ENCODE results near the gene XPNPEP3.
"Not testable (repeated sequence)": the region's sequence is repeated elsewhere in the genome, so short reads cannot be mapped to it uniquely, and the experiment has no call there.

XPNPEP3 gene

DNA sequence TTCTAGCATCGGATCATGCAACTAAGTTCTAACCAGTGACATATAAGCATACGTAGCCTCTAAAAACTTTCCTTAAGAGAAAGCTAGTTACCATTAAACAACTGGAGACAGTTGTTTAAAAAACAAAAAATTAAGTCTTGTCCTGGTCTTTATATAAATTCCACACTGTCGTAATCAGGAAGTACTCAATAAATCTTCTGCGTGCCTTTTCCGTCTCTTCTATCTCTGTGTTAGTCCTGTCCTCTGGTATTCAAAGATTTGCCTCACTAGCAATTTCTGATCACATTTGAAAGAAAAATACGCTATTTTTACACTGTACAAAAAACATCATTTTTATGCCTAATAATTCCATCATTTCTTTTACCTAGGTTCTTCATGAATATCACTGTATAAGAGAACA lies 27.8 kb upstream of the XPNPEP3 start:
- H3K9ac ChIP-seq (ENCODE audit: low read depth, low read length), result no peak overlapping the region
- no peak overlapping the region for H3K4me2 ChIP-seq (ENCODE audit: low read length)
- H3K9me3 ChIP-seq (replicated peaks; ENCODE audit: low read length), result no peaks in the 10 kb centered on the region
- H3K4me1 ChIP-seq (ENCODE audit: control insufficient read depth, insufficient read depth, low read length), result no peaks in the 10 kb centered on the region
- no peak overlapping the region for H3K4me3 ChIP-seq (ENCODE audit: low read length)
- H3K36me3 ChIP-seq (ENCODE audit: insufficient read depth, low read length), result peaks cover 68% of the 10 kb centered on the region
- H3K27me3 ChIP-seq (ENCODE audit: control insufficient read depth, insufficient read depth, low read length), result no peaks in the 10 kb centered on the region

DNA sequence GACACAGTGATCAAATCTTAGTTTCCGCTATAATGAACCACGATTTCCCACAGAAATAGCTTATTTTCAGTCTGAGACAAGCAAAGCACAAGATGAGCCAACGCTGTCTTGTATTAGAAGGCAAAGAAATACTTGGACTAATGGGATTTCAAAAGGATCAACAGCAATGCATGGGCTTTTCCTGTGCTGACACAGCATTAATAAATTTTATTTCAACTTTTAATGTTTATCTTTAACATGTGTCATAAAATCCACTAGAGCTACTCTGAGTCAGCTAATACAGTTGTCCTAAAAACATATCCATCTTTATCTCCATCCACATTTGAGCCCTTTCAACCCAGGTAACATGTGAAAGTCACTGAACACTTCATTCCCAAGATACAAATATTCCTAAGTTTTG lies 22.3 kb upstream of the XPNPEP3 start:
- H3K4me3 ChIP-seq (ENCODE audit: low read length), result no peak overlapping the region
- H3K4me1 ChIP-seq (ENCODE audit: control insufficient read depth, insufficient read depth, low read length), result peaks cover 4% of the 10 kb centered on the region
- no peak overlapping the region for H3K9ac ChIP-seq (ENCODE audit: low read depth, low read length)
- peaks cover 70% of the 10 kb centered on the region for H3K36me3 ChIP-seq (ENCODE audit: insufficient read depth, low read length)
- no peaks in the 10 kb centered on the region for H3K27me3 ChIP-seq (ENCODE audit: control insufficient read depth, insufficient read depth, low read length)
- no peaks in the 10 kb centered on the region for H3K9me3 ChIP-seq (replicated peaks; ENCODE audit: low read length)
- no peak overlapping the region for H3K4me2 ChIP-seq (ENCODE audit: low read length)

DNA sequence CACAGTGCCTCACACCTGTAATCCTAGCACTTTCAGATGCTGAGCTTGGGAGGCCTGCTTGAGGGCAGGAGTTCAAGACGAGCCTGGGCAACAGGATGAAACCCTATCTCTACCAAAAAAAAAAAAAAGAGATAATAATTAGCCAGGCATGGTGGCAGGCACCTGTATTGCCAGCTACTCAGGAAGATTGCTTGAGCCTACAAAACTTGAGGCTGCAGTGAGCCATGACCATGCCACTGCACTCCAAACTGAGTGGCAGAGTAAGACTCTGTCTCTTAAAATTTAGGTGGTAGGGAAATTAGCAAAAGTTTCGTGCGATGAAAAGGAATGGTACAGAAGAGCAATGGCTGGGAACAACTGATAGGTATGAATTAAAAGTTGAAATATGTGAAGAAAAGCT lies 18.5 kb upstream of the XPNPEP3 start:
- peaks cover 68% of the 10 kb centered on the region for H3K36me3 ChIP-seq (ENCODE audit: insufficient read depth, low read length)
- H3K27me3 ChIP-seq (ENCODE audit: control insufficient read depth, insufficient read depth, low read length), result no peaks in the 10 kb centered on the region
- H3K9me3 ChIP-seq (replicated peaks; ENCODE audit: low read length), result no peaks in the 10 kb centered on the region
- H3K9ac ChIP-seq (ENCODE audit: low read depth, low read length), result no peak overlapping the region
- peaks cover 12% of the 10 kb centered on the region for H3K4me1 ChIP-seq (ENCODE audit: control insufficient read depth, insufficient read depth, low read length)
- H3K4me3 ChIP-seq (ENCODE audit: low read length), result no peak overlapping the region
- H3K4me2 ChIP-seq (ENCODE audit: low read length), result no peak overlapping the region

DNA sequence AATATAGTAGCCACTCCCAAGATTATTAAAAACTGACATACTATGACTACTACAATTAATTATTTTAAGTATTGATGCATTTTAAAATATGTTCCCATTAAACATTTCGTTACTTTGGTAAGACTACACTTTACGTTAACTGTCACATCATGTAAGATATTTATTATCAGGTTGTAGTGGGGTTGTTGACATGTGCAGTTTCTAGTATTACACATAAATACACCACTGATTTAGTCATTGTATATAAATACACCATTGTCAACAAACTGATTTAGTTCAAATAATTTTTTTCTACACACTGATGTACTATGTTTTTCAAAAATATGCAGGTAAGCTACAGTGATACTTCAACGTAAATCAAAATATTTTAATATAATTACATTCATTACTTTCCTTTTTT lies 12.0 kb upstream of the XPNPEP3 start:
- Histone ChIP-seq H3K4me1 (ENCODE audit: control insufficient read depth, insufficient read depth, low read length) (peaks cover 8% of the 10 kb centered on the region), H3K36me3 (ENCODE audit: insufficient read depth, low read length) (peaks cover 79% of the 10 kb centered on the region), H3K9ac (ENCODE audit: low read depth, low read length) (no peak overlapping the region), H3K4me2 (ENCODE audit: low read length) (no peak overlapping the region), H3K27me3 (ENCODE audit: control insufficient read depth, insufficient read depth, low read length) (no peaks in the 10 kb centered on the region), H3K9me3 (replicated peaks; ENCODE audit: low read length) (no peaks in the 10 kb centered on the region), H3K4me3 (ENCODE audit: low read length) (no peak overlapping the region)

DNA sequence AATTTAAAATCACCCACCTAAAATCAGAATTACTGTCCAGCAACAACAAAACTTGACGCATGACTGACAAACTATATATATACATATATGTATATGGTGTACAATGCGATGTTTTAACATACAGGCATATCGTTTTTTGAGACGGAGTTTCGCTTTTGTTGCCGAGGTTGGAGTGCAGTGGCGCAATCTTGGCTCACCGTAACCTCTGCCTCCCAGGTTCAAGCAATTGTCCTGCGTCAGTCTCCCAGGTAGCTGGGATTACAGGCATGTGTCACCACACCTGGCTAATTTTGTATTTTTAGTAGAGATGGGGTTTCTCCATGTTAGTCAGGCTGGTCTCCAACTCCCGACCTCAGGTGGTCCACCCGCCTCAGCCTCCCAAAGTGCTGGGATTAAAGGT lies 11.1 kb upstream of the XPNPEP3 start:
- H3K4me3 ChIP-seq (ENCODE audit: low read length); H3K4me1 ChIP-seq (ENCODE audit: control insufficient read depth, insufficient read depth, low read length); H3K9ac ChIP-seq (ENCODE audit: low read depth, low read length); H3K27me3 ChIP-seq (ENCODE audit: control insufficient read depth, insufficient read depth, low read length); H3K9me3 ChIP-seq (replicated peaks; ENCODE audit: low read length); H3K4me2 ChIP-seq (ENCODE audit: low read length): not testable (repeated sequence)
- peaks cover 76% of the 10 kb centered on the region for H3K36me3 ChIP-seq (ENCODE audit: insufficient read depth, low read length)

DNA sequence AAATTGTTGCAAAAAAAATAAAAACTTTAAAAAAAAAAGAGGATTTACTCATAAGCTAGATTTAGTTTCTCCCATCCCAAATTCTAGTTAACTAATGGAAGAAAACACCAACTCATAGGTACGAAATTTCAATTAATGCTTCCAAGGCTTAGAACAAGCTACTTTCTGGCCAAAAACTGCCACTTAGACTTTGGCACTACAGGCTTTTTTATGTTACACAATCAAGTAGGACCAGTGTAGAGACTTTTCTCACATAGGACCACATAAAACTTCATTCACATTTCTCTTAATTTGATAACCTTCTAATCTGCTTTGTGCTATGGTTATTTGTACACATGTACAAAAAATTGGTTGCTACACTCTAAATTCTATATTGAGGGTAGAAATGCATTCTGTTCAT lies 3.6 kb upstream of the XPNPEP3 start:
- Histone ChIP-seq H3K36me3 (ENCODE audit: insufficient read depth, low read length) (peaks cover 18% of the 10 kb centered on the region), H3K4me2 (ENCODE audit: low read length) (peak overlapping the region; percentile 97), H3K9ac (ENCODE audit: low read depth, low read length) (peak overlapping the region; percentile 97), H3K27me3 (ENCODE audit: control insufficient read depth, insufficient read depth, low read length) (no peaks in the 10 kb centered on the region), H3K4me1 (ENCODE audit: control insufficient read depth, insufficient read depth, low read length) (peaks cover 31% of the 10 kb centered on the region), H3K9me3 (replicated peaks; ENCODE audit: low read length) (no peaks in the 10 kb centered on the region), H3K4me3 (ENCODE audit: low read length) (peak overlapping the region; percentile 84)

DNA sequence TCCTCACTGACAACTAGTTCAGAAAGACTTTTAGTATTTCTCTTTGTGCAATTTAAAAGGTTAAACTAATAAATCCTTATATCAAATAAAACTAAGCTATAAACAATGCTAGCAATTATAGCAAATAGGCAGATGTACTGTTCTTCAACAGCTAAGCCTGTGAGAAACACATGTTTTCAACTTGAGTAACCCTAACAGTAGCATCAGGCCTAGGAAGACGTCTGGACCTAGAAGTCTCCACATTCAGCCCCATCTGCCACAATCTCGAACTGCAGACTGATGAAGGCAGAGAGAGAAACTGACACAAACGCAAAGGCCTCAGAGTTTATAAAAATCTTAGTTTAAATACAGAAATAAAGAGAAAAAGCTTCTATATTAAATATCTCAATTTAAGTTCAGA lies 3.0 kb upstream of the XPNPEP3 start:
- H3K9ac ChIP-seq (ENCODE audit: low read depth, low read length), result peak overlapping the region; percentile 97
- H3K4me3 ChIP-seq (ENCODE audit: low read length), result peak overlapping the region; percentile 84

DNA sequence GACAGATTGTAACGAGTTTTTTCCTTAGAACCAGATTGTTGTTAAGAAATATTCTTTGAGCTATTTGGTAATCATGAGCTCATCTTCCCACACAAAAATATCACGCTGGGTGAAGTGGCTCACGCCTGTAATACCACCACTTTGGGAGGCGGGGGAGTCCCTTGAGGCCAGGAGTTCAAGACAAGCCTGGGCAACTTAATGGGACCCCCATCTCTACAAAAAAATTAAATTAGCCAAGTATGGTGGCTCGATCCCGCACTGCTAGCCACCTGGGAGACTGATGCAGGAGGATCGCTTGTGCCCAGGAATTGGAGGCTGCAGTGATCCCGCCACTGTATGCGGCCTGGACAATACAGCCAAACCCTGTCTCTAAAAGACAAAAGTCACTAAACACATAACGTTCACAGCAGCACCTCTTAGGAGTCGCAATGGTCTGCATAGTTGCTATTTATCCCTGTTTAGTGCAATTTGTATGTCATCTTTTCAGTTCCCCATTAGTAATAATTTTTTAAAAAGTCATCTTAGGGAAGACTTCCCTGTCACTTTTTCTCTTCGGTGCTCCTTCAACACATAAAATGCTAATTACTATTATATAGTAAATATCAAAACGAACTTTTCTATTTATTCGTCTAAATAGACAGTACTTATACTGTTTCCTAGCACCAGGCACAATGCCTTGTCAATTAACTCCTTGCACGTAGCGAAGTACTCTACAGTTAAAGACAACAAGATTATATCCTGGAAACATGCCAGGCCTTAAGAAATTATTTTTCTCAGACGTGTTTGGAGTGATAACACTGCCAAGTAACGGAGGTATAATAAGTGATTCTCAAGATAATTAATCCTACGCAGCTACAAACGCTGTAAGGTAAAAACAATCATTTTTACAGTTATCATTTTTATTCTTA lies 1.6 kb upstream of the XPNPEP3 start:
- H3K4me2 ChIP-seq (ENCODE audit: low read length), result peak overlapping the region; percentile 97
- no peaks in the 10 kb centered on the region for H3K9me3 ChIP-seq (replicated peaks; ENCODE audit: low read length)
- peaks cover 31% of the 10 kb centered on the region for H3K4me1 ChIP-seq (ENCODE audit: control insufficient read depth, insufficient read depth, low read length)
- peak overlapping the region; percentile 84 for H3K4me3 ChIP-seq (ENCODE audit: low read length)
- H3K27me3 ChIP-seq (ENCODE audit: control insufficient read depth, insufficient read depth, low read length), result no peaks in the 10 kb centered on the region
- peaks cover 3% of the 10 kb centered on the region for H3K36me3 ChIP-seq (ENCODE audit: insufficient read depth, low read length)
- H3K9ac ChIP-seq (ENCODE audit: low read depth, low read length), result peak overlapping the region; percentile 97

More for the DNA sequence above, 3.0 kb upstream of the XPNPEP3 start:
- H3K9me3 ChIP-seq (replicated peaks; ENCODE audit: low read length), result no peaks in the 10 kb centered on the region
- no peaks in the 10 kb centered on the region for H3K27me3 ChIP-seq (ENCODE audit: control insufficient read depth, insufficient read depth, low read length)
- H3K36me3 ChIP-seq (ENCODE audit: insufficient read depth, low read length), result peaks cover 15% of the 10 kb centered on the region
- peak overlapping the region; percentile 97 for H3K4me2 ChIP-seq (ENCODE audit: low read length)
- peaks cover 31% of the 10 kb centered on the region for H3K4me1 ChIP-seq (ENCODE audit: control insufficient read depth, insufficient read depth, low read length)

DNA sequence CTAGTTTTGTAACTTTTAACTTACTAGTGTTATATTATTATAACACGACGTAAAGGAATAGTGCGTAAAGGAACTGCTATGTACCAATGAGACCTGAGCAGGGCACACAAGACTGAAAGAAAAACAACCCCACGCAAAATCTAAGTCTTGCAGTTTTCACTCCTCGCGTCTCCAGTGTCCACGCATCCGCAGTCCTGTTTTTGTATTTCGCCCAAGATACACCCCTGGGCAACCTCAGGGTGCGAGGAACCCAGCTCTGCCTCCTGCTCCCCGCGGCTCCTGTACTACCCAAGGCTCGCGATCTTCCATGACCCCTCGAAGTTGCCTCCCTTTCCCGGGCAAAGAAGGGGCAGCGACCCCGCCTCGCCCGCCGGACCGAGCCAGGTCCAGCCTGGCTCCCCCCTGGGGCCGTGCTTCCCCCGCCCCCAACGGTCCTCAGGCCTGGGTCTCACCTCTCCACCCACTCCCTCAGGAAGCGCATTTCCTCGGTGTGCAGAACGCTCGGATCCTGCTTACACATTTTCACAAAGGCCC lies 902 bp upstream of the XPNPEP3 start:
- no peaks in the 10 kb centered on the region for H3K27me3 ChIP-seq (ENCODE audit: control insufficient read depth, insufficient read depth, low read length)
- H3K36me3 ChIP-seq (ENCODE audit: insufficient read depth, low read length), result no peaks in the 10 kb centered on the region
- H3K9ac ChIP-seq (ENCODE audit: low read depth, low read length), result peak overlapping the region; percentile 97
- peak overlapping the region; percentile 84 for H3K4me3 ChIP-seq (ENCODE audit: low read length)
- no peaks in the 10 kb centered on the region for H3K9me3 ChIP-seq (replicated peaks; ENCODE audit: low read length)
- peaks cover 31% of the 10 kb centered on the region for H3K4me1 ChIP-seq (ENCODE audit: control insufficient read depth, insufficient read depth, low read length)
- peak overlapping the region; percentile 97 for H3K4me2 ChIP-seq (ENCODE audit: low read length)

DNA sequence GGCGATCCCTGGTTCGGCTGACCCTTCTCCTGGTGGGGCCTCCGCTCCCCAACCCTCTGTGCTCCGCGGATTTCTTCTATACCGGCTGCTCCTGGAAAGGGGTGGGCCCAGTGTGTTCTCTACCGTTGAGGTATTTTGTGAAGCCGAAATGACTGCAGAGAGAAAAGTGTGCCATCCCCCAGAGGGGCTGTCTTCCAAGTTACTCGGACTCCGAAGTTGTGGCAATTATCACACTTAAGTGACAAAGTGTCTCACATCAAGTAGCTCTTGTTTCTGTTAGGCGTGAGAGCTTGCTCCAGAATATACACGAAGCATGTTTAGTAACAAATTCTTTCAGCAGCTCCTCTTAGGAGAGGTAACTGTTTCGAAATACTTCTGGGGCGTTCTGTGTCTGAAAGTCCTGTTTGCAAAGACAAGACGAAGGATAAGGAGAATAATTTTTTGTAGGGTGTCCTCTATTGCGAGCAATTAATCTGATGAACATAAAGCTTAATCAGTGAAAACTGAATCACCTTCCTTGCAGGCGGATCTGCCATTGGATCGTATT lies 434 bp downstream of the XPNPEP3 start:
- Histone ChIP-seq H3K4me3 (ENCODE audit: low read length) (peak overlapping the region; percentile 84), H3K27me3 (ENCODE audit: control insufficient read depth, insufficient read depth, low read length) (no peaks in the 10 kb centered on the region), H3K4me2 (ENCODE audit: low read length) (peak overlapping the region; percentile 97), H3K4me1 (ENCODE audit: control insufficient read depth, insufficient read depth, low read length) (peaks cover 31% of the 10 kb centered on the region), H3K36me3 (ENCODE audit: insufficient read depth, low read length) (peaks cover 11% of the 10 kb centered on the region), H3K9ac (ENCODE audit: low read depth, low read length) (peak overlapping the region; percentile 97), H3K9me3 (replicated peaks; ENCODE audit: low read length) (no peaks in the 10 kb centered on the region)

DNA sequence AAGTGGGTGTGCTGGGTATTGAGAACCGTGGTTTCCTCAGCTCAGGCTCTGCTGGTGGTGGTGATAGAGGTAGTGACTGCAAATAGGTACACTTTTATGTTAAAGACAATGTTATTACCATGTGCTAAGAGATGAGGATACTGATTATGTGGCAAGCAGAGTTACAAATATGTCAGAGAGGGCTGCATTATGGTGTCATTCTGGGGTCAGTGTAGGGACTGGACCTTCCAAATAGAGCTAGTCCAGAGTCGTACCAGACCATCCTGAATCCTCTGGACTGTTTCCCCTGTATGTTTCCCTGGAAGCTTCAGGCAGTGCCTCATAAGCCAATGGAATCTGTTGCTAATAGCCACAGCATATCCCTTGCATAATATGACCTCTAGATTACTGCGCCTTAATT lies 5.1 kb downstream of the XPNPEP3 start, which contains the start of gene DNAJB7:
Gene DNAJB7, minus strand, starts transcription at position 101 of the 400 bp plus-strand sequence. CDS start 119 bp downstream, outside the sequence.
- H3K4me3 ChIP-seq (ENCODE audit: low read length), result no peak within 1 kb of the TSS
- no peaks in the 10 kb centered on the region for H3K9me3 ChIP-seq (replicated peaks; ENCODE audit: low read length)
- no peaks in the 10 kb centered on the region for H3K27me3 ChIP-seq (ENCODE audit: control insufficient read depth, insufficient read depth, low read length)
- peaks cover 11% of the 10 kb centered on the region for H3K4me1 ChIP-seq (ENCODE audit: control insufficient read depth, insufficient read depth, low read length)
- no peak within 1 kb of the TSS for H3K9ac ChIP-seq (ENCODE audit: low read depth, low read length)
- H3K36me3 ChIP-seq (ENCODE audit: insufficient read depth, low read length), result peaks cover 12% of the 10 kb centered on the region
- H3K4me2 ChIP-seq (ENCODE audit: low read length), result no peak within 1 kb of the TSS
